Measurements from ENCODE around the gene PLEKHN1.
"Not testable (repeated sequence)": the region's sequence is repeated elsewhere in the genome, so short reads cannot be mapped to it uniquely, and the experiment has no call there.

PLEKHN1 gene

DNA sequence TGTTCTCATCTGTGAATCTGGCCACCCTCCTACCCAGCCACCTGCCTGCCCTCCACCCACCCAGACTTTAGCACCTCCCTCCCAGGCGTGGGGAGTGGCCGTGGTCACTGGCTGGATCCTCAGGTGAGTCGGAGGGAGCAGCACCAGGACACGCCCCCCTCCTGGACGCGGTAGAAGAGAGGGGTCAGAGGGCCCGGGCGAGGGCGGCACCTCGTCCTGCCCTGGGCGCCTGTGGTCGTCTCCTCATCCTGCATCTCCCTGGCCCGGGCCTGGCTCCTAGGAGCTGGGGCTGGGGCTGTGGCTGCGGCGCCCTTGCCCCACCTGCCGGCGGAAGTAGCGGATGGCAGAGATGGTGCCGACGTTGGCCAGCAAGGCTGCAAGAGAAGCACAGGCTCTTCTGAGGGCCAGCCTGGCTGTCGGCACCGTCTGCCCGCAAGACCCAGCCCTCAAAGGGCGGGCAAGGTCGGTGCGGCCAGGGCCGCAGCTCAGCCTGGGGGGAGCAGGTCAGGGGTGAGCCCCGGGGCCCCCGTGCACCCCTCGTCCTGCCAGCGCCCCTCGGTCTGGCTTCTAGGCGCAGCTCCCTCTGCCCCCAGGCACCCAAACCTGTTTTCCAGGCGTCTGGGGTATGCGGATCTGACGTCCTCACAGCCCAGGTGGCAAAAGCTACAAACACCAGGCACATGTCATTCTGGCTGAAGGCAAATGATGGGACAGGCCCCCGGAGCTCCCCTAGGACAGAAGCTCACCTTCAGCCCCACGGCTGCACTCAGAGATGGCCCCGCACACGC is 9.8 kb downstream of the PLEKHN1 start:
- no peak for DNase-seq (ENCODE audit: extremely low read depth, low read depth)
- peak; percentile 69 for TF ChIP-seq CTCF (IDR thresholded peaks at IDR 0.05; ENCODE audit: low read depth, low read length)

DNA sequence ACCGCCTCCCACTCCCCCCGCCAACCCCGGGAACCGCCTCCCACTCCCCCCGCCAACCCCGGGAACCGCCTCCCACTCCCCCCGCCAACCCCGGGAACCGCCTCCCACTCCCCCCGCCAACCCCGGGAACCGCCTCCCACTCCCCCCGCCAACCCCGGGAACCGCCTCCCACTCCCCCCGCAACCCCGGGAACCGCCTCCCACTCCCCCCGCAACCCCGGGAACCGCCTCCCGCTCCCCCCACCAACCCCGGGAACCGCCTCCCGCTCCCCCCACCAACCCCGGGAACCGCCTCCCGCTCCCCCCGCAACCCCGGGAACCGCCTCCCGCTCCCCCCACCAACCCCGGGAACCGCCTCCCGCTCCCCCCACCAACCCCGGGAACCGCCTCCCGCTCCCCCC is 10.5 kb downstream of the PLEKHN1 start:
- not testable (repeated sequence) for DNase-seq (ENCODE audit: extremely low read depth, low read depth)

GRCh38 chr1:978069-978834 is 12.0 kb downstream of the PLEKHN1 start:
- DNase-seq (ENCODE audit: extremely low read depth, low read depth): no peak

DNA sequence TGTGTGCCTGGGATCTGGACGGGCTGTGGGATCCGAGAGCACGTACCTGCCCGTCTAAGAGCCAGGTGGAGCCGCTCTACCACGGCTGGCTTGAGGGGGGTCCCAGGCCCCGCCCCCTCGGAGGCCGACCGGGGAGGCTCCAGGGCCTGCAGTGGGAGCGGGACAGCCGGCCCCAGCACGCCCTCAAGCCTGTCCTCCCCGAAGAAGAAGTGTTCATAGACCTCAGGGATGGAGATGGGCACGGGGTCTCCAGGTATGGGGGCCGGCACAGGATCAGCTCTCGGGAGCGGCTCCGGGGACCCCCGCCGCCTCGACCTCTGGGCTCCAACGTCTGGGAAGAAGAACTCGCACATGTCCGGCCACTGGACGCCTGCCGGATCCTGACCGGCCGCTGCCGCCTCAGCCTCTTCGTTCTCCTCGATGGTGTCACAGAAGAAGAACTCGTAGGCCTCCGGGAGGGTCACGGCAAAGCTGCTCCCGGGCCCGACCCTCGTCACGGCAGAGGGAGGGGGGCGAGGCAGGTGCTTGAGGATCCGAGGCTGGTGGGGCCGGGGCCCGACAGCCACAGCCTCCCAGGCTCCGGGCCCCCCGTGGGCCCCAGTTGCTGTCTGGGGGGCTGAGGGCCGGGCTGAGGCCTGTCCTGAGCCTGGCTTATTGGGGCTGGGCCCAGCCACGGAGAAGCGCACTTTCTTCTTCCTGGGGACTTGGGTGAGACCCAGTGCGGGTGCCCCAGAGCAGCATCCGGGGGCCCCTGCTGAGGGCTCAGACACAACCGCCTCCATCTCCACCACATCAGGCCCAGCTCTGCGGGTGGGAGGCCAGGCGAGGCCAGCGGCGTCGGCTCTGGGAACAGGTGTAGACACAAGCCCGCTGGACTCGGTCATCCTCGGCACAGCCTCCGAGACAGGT is 12.8 kb downstream of the PLEKHN1 start:
- no peak for DNase-seq (ENCODE audit: extremely low read depth, low read depth)
- TF ChIP-seq CTCF (IDR thresholded peaks at IDR 0.05; ENCODE audit: low read depth, low read length): no peak

More at GRCh38 chr1:978069-978834, 12.0 kb downstream of the PLEKHN1 start:
- no peak for TF ChIP-seq CTCF (IDR thresholded peaks at IDR 0.05; ENCODE audit: low read depth, low read length)

GRCh38 chr1:979744-980072 is 13.4 kb downstream of the PLEKHN1 start:
- TF ChIP-seq CTCF (IDR thresholded peaks at IDR 0.05; ENCODE audit: low read depth, low read length): no peak

GRCh38 chr1:980137-980571 is 13.9 kb downstream of the PLEKHN1 start:
- TF ChIP-seq CTCF (IDR thresholded peaks at IDR 0.05; ENCODE audit: low read depth, low read length): no peak
- no peak for DNase-seq (ENCODE audit: extremely low read depth, low read depth)

More at GRCh38 chr1:979744-980072, 13.4 kb downstream of the PLEKHN1 start:
- no peak for DNase-seq (ENCODE audit: extremely low read depth, low read depth)

GRCh38 chr1:980602-981395 is 14.5 kb downstream of the PLEKHN1 start:
- TF ChIP-seq CTCF (IDR thresholded peaks at IDR 0.05; ENCODE audit: low read depth, low read length): no peak
- DNase-seq (ENCODE audit: extremely low read depth, low read depth): no peak
